Spleen (tissue), 7 donors: ENCODE data around the gene SLC25A28.

Experiments
- CTCF ChIP-seq, 11 experiments: fragments of 200-600 bp in 7 of 11; fragments of 450-650 bp in 4 of 11; sonication (generic) in 4 of 11; IDR thresholded peaks in 8 of 11; conservative IDR thresholded peaks in 3 of 11; 1 replicate in 7 of 11; 2 replicates in 4 of 11; pipeline versions ENCODE4 v1.4.0 to v1.8.0; 2016 to 2021; ENCODE audit warnings: antibody characterized with exemption in 11 of 11, inconsistent platforms in 4 of 11, mild to moderate bottlenecking in 1 of 11
- POLR2AphosphoS5 ChIP-seq, 3 donors: sonication (generic); formaldehyde crosslinking; IDR thresholded peaks; one replicate each; pipeline ENCODE4 v1.5.1; 2017; ENCODE audit warnings: antibody characterized with exemption in 3 of 3
- donor health status: DM: no; HTN: no; CAD: no; lungs with moderate emphysema.
- donor health status: DM: no; HTN: no; CAD: no.
- donor health status: DM: no; HTN: no; CAD: no.

- TF ChIP-seq CTCF (IDR thresholded peaks at IDR 0.05 in 8 of 11, conservative IDR thresholded peaks at IDR 0.05 in 3 of 11): no peak
- no peak for TF ChIP-seq POLR2AphosphoS5 (IDR thresholded peaks at IDR 0.05)
Measured at GRCh38 chr10:99569253-99569939, 50.8 kb downstream of the SLC25A28 start.
